Measurements from ENCODE around the gene ANO4. TPM values are rescaled to one million over a fixed set of nuclear protein-coding genes. Genes with fewer than 3 reads are reported as not detected.
"Not testable (repeated sequence)": the region's sequence is repeated elsewhere in the genome, so short reads cannot be mapped to it uniquely, and the experiment has no call there.

The ANO4 gene
- total and polyA plus RNA-seq, 2 donors (not counting 1 experiment from before 2014, with no cell fraction given), result not detected

GRCh38 chr12:101087920-101088319 lies 293.3 kb downstream of the ANO4 start:
- no peak overlapping the region for H3K27ac ChIP-seq (ENCODE audit: low read length in 2 of 2)
- no peaks in the 10 kb centered on the region for H3K9me3 ChIP-seq (ENCODE audit: control extremely low read depth in 1 of 3, control insufficient read depth in 2 of 3, insufficient read depth in 1 of 3, low read length in 2 of 3)
- ATAC-seq (ENCODE audit: low read depth) (no peak), DNase-seq (no peak)
- H3K9ac ChIP-seq (ENCODE audit: low read length), result no peak overlapping the region
- peaks cover 3% of the 10 kb centered on the region for H3K9me3 Mint-ChIP-seq (ENCODE audit: insufficient read depth)
- no peak overlapping the region for H2AFZ ChIP-seq (ENCODE audit: insufficient read depth, low read depth, low read length, poor library complexity, severe bottlenecking)
- H3K4me2 ChIP-seq (replicated peaks; ENCODE audit: low read depth, low read length, poor library complexity, severe bottlenecking), result no peak overlapping the region
- H3K79me2 ChIP-seq (ENCODE audit: control insufficient read depth, insufficient read depth, low read length), result no peaks in the 10 kb centered on the region
- WGBS (ENCODE audit: insufficient coverage), result 83% methylated on average over 5 of the region's 5 CpGs
- H4K20me1 ChIP-seq (ENCODE audit: control insufficient read depth, insufficient read depth, low read length, poor library complexity, severe bottlenecking), result no peaks in the 10 kb centered on the region
- intact Hi-C loops (cut with micrococcal nuclease), result no loop called here
- ChIA-PET POLR2A (no interaction called here), CTCF (no interaction called here)
- H3K27me3 Mint-ChIP-seq, result peaks cover 5% of the 10 kb centered on the region
- no peak overlapping the region for H3K4me3 ChIP-seq (ENCODE audit: control extremely low read depth in 1 of 5, extremely low read depth in 1 of 5, insufficient read depth in 1 of 5, low read depth in 2 of 5, low read length in 4 of 5)
- H3K4me1 ChIP-seq (ENCODE audit: control insufficient read depth in 2 of 2, insufficient read depth in 2 of 2, low read length in 2 of 2), result no peaks in the 10 kb centered on the region
- H3K27me3 ChIP-seq (replicated peaks in 1 of 4; ENCODE audit: control extremely low read depth in 1 of 4, control insufficient read depth in 3 of 4, insufficient read depth in 4 of 4, low read length in 3 of 4), result no peaks in the 10 kb centered on the region
- no peak overlapping the region for H3K27ac Mint-ChIP-seq
- H3K36me3 ChIP-seq (replicated peaks in 1 of 2; ENCODE audit: control extremely low read depth in 1 of 2, control insufficient read depth in 1 of 2, extremely low read depth in 1 of 2, insufficient read depth in 2 of 2, low read length in 1 of 2), result no peaks in the 10 kb centered on the region
- H3K4me3 Mint-ChIP-seq, result no peak overlapping the region
- TF ChIP-seq EZH2 (IDR thresholded peaks at IDR 0.05; ENCODE audit: borderline replicate concordance, insufficient read depth, low read depth, low read length, poor library complexity, severe bottlenecking), result no peak
- TF ChIP-seq CTCF (IDR thresholded peaks at IDR 0.05), result no peak
- H3K4me1 Mint-ChIP-seq, result no peaks in the 10 kb centered on the region

DNA sequence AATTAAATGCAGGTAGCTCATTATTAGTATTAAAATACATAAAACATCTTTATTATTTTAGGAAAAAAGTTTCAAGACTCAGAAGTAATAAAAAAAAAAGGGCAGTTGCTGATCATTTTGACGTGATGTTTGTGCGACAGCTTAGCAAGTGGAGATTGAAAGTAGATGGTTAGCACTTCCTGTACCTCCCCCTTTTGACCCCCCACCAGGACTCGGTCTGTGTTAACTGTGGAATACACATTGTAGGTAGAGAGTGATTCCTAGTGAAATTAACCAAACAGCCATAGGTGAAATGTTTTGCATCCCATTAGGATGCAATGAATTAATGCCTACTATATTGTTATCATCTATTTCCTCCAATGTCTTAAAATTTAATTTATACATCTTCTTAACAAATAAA lies 294.7 kb downstream of the ANO4 start:
- H3K9me3 Mint-ChIP-seq (ENCODE audit: insufficient read depth), result peaks cover 3% of the 10 kb centered on the region
- intact Hi-C loops (cut with micrococcal nuclease), result no loop called here
- Histone ChIP-seq H3K4me3 (ENCODE audit: control extremely low read depth in 1 of 5, extremely low read depth in 1 of 5, insufficient read depth in 1 of 5, low read depth in 2 of 5, low read length in 4 of 5) (no peak overlapping the region), H3K9me3 (ENCODE audit: control extremely low read depth in 1 of 3, control insufficient read depth in 2 of 3, insufficient read depth in 1 of 3, low read length in 2 of 3) (no peaks in the 10 kb centered on the region), H3K36me3 (replicated peaks in 1 of 2; ENCODE audit: control extremely low read depth in 1 of 2, control insufficient read depth in 1 of 2, extremely low read depth in 1 of 2, insufficient read depth in 2 of 2, low read length in 1 of 2) (no peaks in the 10 kb centered on the region), H3K79me2 (ENCODE audit: control insufficient read depth, insufficient read depth, low read length) (no peaks in the 10 kb centered on the region), H3K9ac (ENCODE audit: low read length) (no peak overlapping the region), H3K4me2 (replicated peaks; ENCODE audit: low read depth, low read length, poor library complexity, severe bottlenecking) (no peak overlapping the region), H3K27me3 (replicated peaks in 1 of 4; ENCODE audit: control extremely low read depth in 1 of 4, control insufficient read depth in 3 of 4, insufficient read depth in 4 of 4, low read length in 3 of 4) (no peaks in the 10 kb centered on the region), H3K27ac (ENCODE audit: low read length in 2 of 2) (no peak overlapping the region), H2AFZ (ENCODE audit: insufficient read depth, low read depth, low read length, poor library complexity, severe bottlenecking) (no peak overlapping the region), H4K20me1 (ENCODE audit: control insufficient read depth, insufficient read depth, low read length, poor library complexity, severe bottlenecking) (no peaks in the 10 kb centered on the region), H3K4me1 (ENCODE audit: control insufficient read depth in 2 of 2, insufficient read depth in 2 of 2, low read length in 2 of 2) (no peaks in the 10 kb centered on the region)
- POLR2A ChIA-PET, result no interaction called here
- ATAC-seq (ENCODE audit: low read depth) (no peak), DNase-seq (no peak)
- no peak overlapping the region for H3K27ac Mint-ChIP-seq
- H3K4me3 Mint-ChIP-seq, result no peak overlapping the region
- H3K4me1 Mint-ChIP-seq, result no peaks in the 10 kb centered on the region
- TF ChIP-seq CTCF (IDR thresholded peaks at IDR 0.05), result no peak
- CTCF ChIA-PET, result no interaction called here
- no CpG with 5 or more reads among the region's 3 CpGs for WGBS (ENCODE audit: insufficient coverage)
- peaks cover 5% of the 10 kb centered on the region for H3K27me3 Mint-ChIP-seq

GRCh38 chr12:101090222-101090621 lies 295.6 kb downstream of the ANO4 start:
- not testable (repeated sequence) for H3K4me1 ChIP-seq (ENCODE audit: control insufficient read depth in 2 of 2, insufficient read depth in 2 of 2, low read length in 2 of 2); H3K9me3 ChIP-seq (ENCODE audit: control extremely low read depth in 1 of 3, control insufficient read depth in 2 of 3, insufficient read depth in 1 of 3, low read length in 2 of 3); H3K27ac Mint-ChIP-seq

More at GRCh38 chr12:101090222-101090621, 295.6 kb downstream of the ANO4 start:
- H3K4me1 Mint-ChIP-seq; CTCF ChIA-PET; H3K79me2 ChIP-seq (ENCODE audit: control insufficient read depth, insufficient read depth, low read length); H3K27me3 ChIP-seq (replicated peaks in 1 of 4; ENCODE audit: control extremely low read depth in 1 of 4, control insufficient read depth in 3 of 4, insufficient read depth in 4 of 4, low read length in 3 of 4); H3K9me3 Mint-ChIP-seq (ENCODE audit: insufficient read depth); DNase-seq; H3K4me3 Mint-ChIP-seq; ATAC-seq (ENCODE audit: low read depth); H3K4me3 ChIP-seq (ENCODE audit: control extremely low read depth in 1 of 5, extremely low read depth in 1 of 5, insufficient read depth in 1 of 5, low read depth in 2 of 5, low read length in 4 of 5); H3K27ac ChIP-seq (ENCODE audit: low read length in 2 of 2); H3K9ac ChIP-seq (ENCODE audit: low read length); H3K4me2 ChIP-seq (replicated peaks; ENCODE audit: low read depth, low read length, poor library complexity, severe bottlenecking); intact Hi-C loops (cut with micrococcal nuclease); H3K36me3 ChIP-seq (replicated peaks in 1 of 2; ENCODE audit: control extremely low read depth in 1 of 2, control insufficient read depth in 1 of 2, extremely low read depth in 1 of 2, insufficient read depth in 2 of 2, low read length in 1 of 2); H3K27me3 Mint-ChIP-seq; H2AFZ ChIP-seq (ENCODE audit: insufficient read depth, low read depth, low read length, poor library complexity, severe bottlenecking); H4K20me1 ChIP-seq (ENCODE audit: control insufficient read depth, insufficient read depth, low read length, poor library complexity, severe bottlenecking); POLR2A ChIA-PET: not testable (repeated sequence)
- no CpG with 5 or more reads among the region's 4 CpGs for WGBS (ENCODE audit: insufficient coverage)

All from B cell (primary cell).